LHCN-M2 (cell line): ENCODE results near the gene KCNJ5. TPM values are rescaled to one million over a fixed set of nuclear protein-coding genes. Genes with fewer than 3 reads are reported as not detected.
"Not testable (repeated sequence)": the region's sequence is repeated elsewhere in the genome, so short reads cannot be mapped to it uniquely, and the experiment has no call there.

Experiments used
- DNase-seq: peaks from one replicate; pipeline ENCODE4 v3.0.0-alpha.2; 2012; ENCODE audit warnings: low read depth
- total RNA-seq: library from RNA; depleted of rRNA; stranded (reverse); fragments of >200 nt; gene quantifications from 2 replicates; pipeline ENCODE4 v1.2.3, GENCODE V29; 2014

Gene KCNJ5
- total RNA-seq, 1 experiment from 2014 or later, result 0.29 TPM

DNA sequence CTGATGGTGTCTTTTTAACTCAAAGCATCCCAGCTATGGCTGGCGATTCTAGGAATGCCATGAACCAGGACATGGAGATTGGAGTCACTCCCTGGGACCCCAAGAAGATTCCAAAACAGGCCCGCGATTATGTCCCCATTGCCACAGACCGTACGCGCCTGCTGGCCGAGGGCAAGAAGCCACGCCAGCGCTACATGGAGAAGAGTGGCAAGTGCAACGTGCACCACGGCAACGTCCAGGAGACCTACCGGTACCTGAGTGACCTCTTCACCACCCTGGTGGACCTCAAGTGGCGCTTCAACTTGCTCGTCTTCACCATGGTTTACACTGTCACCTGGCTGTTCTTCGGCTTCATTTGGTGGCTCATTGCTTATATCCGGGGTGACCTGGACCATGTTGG, 20.1 kb downstream of the KCNJ5 start:
- DNase-seq, result no peak

DNA sequence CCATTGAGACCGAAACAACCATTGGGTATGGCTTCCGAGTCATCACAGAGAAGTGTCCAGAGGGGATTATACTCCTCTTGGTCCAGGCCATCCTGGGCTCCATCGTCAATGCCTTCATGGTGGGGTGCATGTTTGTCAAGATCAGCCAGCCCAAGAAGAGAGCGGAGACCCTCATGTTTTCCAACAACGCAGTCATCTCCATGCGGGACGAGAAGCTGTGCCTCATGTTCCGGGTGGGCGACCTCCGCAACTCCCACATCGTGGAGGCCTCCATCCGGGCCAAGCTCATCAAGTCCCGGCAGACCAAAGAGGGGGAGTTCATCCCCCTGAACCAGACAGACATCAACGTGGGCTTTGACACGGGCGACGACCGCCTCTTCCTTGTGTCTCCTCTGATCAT, 20.5 kb downstream of the KCNJ5 start:
- no peak for DNase-seq

DNA sequence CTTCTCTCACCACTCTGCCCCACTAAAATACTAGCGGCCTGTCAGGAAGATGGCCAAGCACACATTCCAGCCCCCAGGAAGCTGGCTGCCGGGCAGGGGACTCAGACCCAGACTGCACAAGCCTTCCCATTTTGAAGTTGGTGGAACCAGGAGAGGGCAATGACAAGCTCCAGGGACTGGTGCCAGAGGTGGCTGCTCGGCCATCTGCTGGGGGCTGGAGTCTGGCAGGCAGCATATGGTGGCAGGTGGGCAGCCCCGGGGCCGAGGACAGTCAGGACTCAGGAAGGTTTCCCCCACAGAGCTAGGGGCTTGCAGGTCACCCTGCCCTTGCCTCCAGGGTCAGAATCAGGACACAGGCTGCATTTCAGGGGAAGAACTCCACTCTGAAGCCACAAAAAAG, 22.6 kb downstream of the KCNJ5 start:
- DNase-seq, result no peak

DNA sequence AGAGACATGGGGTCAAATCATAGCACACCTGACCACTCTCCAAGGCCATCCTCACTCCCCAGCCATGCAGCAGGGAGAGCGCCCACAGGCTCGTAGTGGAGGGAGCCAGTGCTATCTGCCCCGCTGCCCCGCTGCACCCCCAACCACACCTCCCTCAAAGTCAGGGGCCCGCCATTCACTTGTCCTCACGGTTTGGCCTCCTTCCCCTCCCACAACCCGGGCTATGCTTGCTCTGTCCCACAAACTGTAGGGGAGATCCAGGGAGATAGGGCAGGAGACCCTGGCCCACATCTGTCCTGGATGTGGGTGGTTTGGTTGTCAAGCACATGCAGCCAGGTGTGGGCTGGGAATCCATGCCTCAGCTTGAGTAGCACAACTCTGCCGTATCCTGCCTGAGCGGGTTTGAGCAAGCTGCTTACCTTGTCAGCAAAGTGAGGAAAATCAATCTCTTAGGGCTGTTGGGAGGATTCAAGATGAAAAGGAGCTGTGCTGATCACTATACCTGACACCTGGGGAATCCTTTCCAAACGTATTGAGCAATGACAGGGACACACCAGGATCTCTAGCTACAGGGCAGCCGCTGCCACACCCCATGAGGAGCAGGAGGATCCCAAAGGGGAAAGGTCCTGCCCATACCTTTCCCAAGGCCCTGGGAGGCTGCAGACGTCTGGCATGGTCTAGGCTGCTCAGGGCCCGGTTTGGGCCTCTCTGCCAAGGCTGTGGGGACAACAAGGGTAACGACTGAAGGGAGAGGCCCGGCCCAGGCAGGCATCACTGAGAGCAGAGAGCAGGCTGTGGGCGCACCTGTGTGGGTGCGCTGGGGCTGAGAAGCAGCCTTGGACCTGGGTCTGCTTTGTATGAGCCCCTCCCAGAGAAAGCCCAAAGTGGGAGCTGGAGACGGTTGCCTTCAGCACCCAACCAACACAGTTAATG, 23.3 kb downstream of the KCNJ5 start:
- DNase-seq, result no peak

DNA sequence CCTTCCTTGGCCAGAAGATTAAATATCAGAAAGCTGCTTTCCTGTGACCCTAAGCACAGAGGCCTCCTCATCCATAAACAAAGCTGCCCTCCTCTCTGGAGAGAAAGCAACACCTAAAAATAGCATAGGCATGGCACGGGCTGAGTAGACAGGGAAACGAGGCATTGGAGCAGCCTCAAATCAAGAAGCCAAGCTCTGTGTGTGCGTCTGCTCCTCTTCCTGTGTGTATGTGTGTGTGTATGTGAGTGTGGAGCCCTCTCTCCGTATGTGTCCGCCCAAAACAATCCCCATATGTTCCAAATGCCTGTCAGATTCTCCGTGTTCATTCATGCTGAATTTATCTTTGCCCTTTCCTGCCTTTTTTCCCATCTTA, 24.0 kb downstream of the KCNJ5 start:
- no peak for DNase-seq

DNA sequence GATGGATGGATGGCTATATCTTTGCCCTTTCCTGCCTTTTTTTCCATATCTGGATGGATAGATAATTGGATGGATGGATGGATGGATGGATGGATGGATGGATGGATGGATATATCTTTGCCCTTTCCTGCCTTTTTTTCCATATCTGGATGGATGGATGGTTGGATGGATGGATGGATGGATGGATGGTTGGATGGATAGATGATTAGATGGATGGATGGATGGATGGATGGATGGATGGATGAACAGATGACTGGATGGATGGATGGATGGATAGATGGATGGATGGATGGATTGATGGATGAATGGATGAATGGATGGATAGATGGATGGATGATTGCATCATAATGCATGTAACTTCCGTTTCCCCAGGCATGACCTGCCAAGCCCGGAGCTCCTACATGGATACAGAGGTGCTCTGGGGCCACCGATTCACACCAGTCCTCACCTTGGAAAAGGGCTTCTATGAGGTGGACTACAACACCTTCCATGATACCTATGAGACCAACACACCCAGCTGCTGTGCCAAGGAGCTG, 24.9 kb downstream of the KCNJ5 start:
- no peak for DNase-seq

DNA sequence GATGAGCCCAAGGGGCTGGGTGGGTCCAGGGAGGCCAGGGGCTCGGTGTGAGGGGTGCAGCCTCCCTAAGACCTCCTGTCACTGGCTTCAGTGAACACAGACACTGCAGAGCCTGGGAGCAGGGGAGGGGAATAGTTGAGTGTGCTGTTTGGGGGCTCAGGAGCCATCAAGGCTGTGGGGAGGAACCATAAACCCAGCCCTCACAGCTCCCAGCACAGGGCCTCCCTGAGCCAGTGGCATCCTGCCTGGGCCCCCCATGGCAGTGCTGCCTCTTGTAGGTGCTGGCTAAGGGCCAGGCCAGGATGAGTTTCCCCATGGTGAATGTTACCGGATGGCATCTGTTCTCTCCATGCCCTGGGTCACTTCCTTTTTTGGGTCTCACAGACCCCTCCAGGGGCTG, 25.5 kb downstream of the KCNJ5 start:
- no peak for DNase-seq

DNA sequence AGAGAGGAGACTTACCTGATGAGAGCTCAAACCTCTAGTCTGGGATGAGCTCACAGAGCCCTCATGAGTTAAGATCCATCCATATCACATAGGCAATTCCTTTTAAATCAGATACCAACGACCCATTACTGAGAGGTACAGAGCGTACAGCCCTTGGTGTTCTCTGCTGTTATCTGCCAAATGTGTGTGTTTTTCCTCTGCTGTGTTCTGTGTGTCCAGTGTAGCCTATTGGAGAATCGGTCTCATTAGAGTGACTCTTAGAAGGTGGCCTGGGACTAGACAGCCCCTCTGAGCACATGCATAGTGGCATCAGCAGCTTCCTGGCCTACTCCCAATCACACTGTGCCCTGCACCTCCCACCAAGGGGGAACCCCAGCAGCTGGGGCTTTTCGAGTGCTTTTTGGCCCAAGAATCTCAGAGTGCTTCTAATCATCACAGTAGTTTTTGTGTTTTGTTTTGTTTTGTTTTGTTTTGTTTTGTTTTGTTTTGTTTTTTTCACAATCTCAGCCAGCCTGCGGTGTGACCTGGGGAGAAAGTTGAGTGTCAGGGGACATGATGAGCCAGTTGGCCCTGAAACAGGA, 26.1 kb downstream of the KCNJ5 start:
- no peak for DNase-seq

DNA sequence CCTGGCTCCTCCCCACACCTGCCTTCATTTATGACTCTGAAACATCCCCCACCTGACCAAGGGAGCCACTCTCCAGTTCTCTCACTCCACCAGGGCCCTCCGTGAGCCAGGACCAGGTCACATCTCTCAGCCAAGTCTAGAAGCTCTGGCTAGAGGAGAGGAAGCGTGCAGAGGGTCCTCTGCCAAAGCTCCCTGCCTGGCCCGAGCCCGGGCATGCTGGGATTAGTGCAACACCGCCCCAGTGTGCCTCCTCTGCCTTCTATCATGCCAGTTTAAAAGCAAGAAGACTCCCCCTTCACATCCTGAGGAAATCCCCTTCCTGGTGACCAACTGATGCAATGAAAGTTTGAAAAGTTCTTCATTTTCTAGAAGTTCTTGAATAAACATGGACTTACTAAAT, 28.1 kb downstream of the KCNJ5 start:
- no peak for DNase-seq

DNA sequence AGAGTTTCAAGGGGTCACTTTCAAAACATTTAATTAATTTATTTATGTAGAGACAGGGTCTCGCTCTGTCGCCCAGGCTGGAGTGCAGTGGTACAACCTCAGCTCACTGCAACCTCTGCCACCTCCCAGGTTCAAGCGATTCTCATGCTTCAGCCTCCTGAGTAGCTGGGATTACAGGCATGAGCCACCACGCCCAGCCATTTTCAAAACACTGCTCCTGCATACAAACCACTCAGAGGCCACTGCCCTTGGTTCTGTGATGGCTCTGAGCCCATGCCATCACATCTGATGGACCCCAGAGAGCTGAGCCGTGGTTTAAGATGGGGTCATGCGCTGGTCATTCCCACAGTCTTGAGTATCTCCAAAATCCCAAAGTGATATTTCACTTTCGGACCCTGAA, 28.5 kb downstream of the KCNJ5 start:
- DNase-seq, result not testable (repeated sequence)

DNA sequence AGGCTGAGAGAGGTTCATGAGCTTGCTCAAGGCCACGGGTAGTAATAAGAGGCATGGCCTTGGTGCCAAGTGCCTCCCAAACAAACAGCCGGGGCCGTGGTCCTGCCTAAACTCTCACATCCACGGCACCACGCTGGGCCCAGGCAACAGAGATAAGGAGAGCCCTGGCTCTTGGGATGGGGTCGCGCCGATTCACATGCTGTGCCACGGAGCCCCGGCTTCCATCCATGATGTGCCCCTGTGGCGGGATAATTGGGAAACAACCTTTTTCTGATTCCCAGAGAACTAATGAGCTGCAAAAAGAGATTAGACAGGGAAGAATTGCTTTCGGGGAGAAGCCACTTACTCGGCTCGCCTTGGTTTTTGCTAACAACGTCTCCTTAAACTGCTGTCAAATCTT, 29.5 kb downstream of the KCNJ5 start:
- DNase-seq, result no peak

DNA sequence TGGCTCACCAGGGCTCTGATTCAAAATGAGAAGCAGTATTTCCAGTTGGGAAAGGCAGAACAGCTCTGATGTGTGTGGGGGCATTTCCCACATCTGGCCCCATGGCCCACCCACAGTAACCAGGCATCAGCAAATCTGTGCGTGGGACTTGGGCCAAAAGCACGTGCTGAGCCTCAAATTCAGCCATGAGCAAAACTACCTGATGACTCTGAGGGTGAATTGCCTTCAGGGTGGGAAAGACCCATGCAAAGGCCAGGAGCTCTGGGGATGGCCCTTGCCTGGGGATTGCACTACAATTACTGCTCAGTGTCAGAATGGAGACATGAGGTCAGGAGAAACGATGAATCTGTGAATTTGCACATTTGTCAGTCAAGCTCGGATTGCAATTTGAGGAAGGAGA, 30.6 kb downstream of the KCNJ5 start:
- DNase-seq, result no peak

DNA sequence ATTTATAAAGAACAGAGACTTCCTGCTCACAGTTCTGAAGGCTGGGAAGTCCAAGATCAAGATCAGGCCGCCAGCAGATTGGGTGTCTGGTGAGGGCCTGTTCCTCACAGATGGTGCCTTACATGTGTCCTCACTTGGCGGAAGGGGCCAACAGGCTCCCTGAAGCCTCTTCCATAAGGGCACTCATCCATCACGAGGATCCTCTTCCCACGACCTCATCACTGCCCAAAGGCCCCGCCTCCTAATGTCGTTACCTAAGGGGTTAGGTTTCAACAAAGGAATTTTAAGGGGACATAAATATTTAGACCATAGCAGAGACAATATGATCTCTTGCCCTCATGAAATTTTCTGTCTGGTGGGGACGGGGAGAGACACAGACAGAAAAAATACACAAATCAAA, 32.9 kb downstream of the KCNJ5 start:
- no peak for DNase-seq

DNA sequence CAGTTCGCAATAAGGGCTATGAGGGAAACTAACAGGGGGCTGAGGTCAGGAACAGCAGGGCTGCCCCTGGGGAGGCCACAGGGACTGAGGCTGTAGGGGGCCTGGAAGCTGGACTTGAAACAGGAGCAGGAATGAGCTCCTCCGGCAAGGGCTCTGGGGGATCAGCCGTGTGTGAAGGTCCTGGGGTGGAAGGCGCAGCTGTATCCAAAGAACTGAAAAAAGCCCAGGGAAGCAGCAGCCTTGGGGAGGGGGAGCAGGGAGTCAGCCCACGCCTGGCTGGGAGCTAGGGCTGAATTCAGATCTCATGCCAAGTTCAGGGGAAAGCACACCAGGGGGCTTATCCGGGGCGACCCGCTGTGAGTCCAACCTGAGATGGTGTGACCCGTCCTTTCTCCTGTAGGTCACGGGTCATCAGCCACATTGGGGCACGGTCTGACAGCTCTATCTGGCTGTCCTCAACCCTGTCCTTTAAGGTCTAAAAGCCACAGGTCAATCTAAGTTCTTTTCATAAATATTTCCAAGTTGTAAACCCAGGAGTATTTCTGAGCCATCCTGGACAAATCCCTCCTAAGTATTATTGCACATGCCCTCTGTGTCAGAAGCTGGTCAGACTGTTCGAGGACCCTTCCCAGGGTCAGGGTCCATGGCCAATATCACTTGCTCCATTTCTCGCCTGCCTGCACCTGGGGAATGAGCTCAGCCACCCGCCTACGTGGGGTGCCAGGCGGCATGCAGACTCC, 33.5 kb downstream of the KCNJ5 start:
- DNase-seq, result no peak

DNA sequence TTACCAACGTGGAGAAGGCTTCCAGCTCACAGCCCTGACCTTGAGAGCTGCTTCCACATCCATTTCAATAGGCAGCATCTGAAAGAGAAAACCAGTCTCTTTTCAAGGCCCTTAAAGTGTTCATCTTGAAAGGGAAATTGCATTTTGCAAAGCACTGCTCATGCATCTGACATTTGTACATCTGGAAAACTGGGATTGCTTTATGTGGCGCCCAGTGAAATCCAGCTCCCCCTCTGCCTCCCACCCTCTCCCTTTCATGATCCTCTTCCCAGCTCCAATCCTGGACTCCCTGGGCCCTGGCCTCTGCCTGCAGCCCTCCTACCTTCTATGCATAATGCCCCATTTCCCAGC, 34.1 kb downstream of the KCNJ5 start:
- DNase-seq, result no peak

DNA sequence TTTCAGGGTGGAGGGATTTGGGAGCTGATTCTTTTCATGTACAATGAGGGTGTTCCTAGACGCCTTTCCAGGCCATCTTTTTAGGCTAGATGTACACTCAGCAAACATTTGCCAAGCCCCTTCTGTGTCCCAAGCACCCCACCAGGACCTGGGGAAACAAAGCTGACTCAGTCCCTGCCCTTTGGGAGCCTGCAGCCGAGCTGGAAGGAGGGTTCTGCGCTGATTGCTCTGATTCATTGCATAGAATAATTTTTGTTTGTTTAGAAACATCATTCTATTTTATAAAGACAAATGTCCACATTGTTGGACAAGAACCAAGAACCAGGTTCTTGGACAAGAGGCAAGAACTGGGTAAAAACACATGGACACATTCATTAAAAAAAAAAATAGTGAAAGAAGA, 34.8 kb downstream of the KCNJ5 start:
- no peak for DNase-seq

DNA sequence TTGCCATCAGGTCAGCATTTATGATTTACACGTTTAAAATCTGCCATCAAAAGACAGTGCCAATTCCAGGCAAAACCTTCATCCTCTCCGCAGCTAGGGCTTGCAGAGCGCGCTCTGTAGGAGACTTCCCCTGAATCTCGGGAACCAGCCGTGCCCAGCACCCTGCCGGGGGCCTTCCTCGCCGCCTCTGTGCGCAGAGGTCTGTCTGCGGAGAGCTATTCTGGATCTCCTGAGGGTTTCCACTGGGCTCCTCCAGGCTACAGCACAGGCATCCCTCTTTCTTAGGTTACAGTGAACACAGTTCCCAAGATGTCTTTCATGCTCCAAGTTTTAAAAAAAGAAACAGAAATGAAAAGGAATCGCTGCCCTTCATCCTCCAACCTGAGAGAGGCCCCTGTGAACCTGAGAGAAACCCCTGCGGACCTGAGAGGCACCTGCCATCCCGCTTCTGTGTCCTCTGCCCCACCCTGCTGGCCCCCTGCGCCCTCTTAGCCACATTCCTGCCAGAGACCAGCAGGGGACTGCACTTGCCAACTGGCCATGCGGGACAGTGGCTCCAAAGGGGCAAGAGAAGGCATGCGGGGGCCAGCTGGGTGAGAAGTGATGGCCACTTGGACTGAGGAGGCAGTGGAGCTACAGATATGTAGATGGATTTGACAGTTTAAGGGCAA, 35.4 kb downstream of the KCNJ5 start:
- no peak for DNase-seq

DNA sequence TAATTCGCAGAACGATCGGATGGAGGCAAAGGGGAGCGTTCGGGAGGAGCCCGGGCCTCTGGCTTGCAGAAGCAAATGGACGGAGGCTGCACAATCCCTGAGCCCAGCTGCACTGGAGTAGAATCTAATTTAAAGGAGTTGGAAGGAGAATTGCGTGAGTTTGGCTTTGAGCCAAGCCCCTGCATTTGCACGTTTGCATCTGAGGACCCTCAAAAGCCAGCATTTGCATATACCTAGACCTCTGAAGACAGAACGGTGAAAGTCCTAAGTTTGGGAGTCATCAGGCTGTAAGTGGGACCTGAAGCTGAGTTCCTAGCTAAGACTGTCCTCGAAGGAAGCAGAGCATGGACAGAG, 35.9 kb downstream of the KCNJ5 start:
- DNase-seq, result no peak

DNA sequence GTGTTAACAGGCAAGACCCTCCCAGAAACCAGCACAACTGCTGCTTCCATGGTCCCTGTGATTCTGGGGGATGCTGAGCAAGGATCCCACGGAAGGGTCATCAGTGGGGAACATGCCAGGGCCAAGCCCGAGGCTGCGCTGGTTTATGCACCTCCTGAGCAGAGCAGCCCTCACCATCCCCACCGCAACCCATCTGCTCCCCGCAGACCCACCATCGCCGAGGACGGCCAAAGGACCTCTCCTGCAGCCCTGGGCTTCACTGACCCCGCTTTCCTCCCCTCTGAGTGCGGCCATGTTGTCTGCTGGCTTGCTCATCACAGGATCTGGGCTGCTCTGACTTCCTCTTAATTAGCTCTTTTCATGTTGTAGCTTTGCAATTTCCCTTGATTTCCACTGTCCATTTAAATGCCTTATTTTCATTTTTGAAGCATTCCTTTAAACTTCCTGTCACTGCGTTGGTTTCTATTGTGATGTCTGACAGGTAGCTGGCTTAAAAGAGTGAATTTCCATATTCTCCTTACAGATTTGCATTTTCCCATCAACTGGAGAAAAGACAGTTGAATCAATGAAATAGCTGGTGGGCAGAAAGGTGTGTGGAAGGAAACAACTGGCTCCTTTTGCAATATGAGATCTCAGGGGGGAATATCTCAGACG, 36.7 kb downstream of the KCNJ5 start:
- no peak for DNase-seq

DNA sequence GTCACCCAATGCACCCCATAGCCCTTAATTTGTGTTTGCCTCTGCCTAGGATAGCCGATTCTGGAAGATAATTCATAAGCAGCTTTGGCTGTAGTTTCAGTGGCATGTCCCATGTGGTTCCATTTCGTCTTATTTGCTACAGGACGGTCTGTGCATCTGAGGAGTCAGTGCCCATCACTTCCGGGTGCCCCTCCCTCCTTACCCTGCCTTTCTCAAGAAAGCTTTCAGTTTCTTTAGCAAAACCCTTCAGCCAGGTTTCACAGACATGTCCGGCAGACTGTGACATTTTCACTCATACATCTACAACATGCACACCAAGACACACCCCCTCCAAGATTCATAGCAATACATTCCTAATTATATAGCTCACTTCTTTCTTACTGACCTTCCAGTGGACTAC, 37.2 kb downstream of the KCNJ5 start:
- no peak for DNase-seq

DNA sequence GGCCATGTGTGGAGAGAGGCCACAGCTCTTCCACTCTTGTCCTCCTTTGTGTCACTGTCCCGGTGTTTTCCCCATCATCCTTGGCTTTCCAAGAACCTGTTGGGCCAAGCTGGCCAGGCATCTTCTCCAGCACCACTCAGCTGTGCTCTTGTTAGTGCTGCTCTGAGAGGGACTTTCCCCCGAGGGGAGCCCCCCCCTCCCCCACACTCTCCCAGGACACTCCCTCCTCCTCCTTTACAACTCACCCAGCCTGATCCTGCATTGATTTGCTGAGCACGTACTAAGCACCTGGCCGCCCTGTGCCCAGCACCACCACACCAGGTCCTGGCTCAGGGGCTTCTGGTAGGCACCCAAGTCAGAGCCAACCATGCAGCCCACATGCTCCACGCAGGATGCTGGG, 38.3 kb downstream of the KCNJ5 start:
- DNase-seq, result no peak

DNA sequence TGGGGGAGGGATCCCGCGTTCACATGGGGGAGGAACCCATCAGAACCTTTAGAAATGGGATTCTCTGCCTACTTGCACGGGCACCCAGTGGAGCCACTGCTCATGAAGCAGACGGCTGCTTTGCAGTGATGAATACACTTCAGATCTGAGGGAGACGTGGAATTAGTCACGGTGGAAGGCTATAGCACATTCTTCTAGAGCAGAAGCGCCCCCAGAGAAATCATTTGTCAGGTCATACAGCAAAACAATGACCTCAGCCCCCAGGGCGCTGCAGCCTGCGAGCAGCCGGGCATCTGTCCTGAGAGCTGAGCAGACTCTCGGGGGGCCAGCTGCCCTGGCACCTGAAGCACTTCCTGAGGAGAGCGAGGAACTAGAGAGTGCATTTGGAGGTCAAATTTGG, 38.8 kb downstream of the KCNJ5 start:
- DNase-seq, result peak; percentile 46
